WI38 (cell line): ENCODE measurements around the gene DHFR2.
A peak's percentile ranks its signal among the peaks of the same experiment; 100 is the strongest.

ENCODE experiments used
- H3K4me3 ChIP-seq: 2 replicates; pipeline ENCODE4 v1.5.1; 2011; ENCODE audit warnings: low read depth, mild to moderate bottlenecking, control low read depth, low read length
- CTCF ChIP-seq: IDR thresholded peaks from 2 replicates; pipeline ENCODE4 v1.5.1; 2012; ENCODE audit warnings: low read depth, mild to moderate bottlenecking, control low read depth, low read length

Gene DHFR2

GRCh38 chr3:94043285-94043684, 19.4 kb downstream of the DHFR2 start:
- H3K4me3 ChIP-seq: no peak overlapping the region
- TF ChIP-seq CTCF: no peak

GRCh38 chr3:94036909-94037507, 25.7 kb downstream of the DHFR2 start:
- H3K4me3 ChIP-seq: no peak overlapping the region
- peak; percentile 47; the same call in 1 of the 2 replicates for TF ChIP-seq CTCF

- H3K4me3 ChIP-seq: no peak within 1 kb of the TSS
These were observed 34.5 kb downstream of the DHFR2 start, which contains the start of gene STX19 for GRCh38 chr3:94028093-94028837. STX19 (minus strand) TSS chr3:94028597; CDS start chr3:94015269, 13,328 bp downstream.

GRCh38 chr3:94026623-94027022, 36.1 kb downstream of the DHFR2 start:
- no peak overlapping the region for H3K4me3 ChIP-seq
- no peak for TF ChIP-seq CTCF

More at GRCh38 chr3:94028093-94028837, 34.5 kb downstream of the DHFR2 start, which contains the start of gene STX19:
- no peak for TF ChIP-seq CTCF

- no peak for TF ChIP-seq CTCF
- no peak overlapping the region for H3K4me3 ChIP-seq
These were observed 38.3 kb downstream of the DHFR2 start for GRCh38 chr3:94024385-94024784.

- no peak overlapping the region for H3K4me3 ChIP-seq
These were observed 42.4 kb downstream of the DHFR2 start for GRCh38 chr3:94020293-94020692.

More at GRCh38 chr3:94020293-94020692, 42.4 kb downstream of the DHFR2 start:
- TF ChIP-seq CTCF: no peak
